ENCODE measurements around the gene EAPP. TPM values are rescaled to one million over a fixed set of nuclear protein-coding genes. Genes with fewer than 3 reads are reported as not detected.

EAPP gene
- total RNA-seq, 4 donors from 2014 or later = 36.1 to 68.8 (median 48.9) TPM

GRCh38 chr14:34472706-34473279 lies 66.7 kb downstream of the EAPP start:
- Histone ChIP-seq H3K27ac (no peak overlapping the region), H3K27me3 (no peaks in the 10 kb centered on the region), H3K4me1 (no peaks in the 10 kb centered on the region), H3K4me3 (no peak overlapping the region), H3K36me3 (no peaks in the 10 kb centered on the region), H3K9me3 (no peaks in the 10 kb centered on the region)
- TF ChIP-seq, protein P1, sequence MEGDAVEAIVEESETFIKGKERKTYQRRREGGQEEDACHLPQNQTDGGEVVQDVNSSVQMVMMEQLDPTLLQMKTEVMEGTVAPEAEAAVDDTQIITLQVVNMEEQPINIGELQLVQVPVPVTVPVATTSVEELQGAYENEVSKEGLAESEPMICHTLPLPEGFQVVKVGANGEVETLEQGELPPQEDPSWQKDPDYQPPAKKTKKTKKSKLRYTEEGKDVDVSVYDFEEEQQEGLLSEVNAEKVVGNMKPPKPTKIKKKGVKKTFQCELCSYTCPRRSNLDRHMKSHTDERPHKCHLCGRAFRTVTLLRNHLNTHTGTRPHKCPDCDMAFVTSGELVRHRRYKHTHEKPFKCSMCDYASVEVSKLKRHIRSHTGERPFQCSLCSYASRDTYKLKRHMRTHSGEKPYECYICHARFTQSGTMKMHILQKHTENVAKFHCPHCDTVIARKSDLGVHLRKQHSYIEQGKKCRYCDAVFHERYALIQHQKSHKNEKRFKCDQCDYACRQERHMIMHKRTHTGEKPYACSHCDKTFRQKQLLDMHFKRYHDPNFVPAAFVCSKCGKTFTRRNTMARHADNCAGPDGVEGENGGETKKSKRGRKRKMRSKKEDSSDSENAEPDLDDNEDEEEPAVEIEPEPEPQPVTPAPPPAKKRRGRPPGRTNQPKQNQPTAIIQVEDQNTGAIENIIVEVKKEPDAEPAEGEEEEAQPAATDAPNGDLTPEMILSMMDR (IDR thresholded peaks at IDR 0.05) = no peak
- no peak for TF ChIP-seq POLR2A (IDR thresholded peaks at IDR 0.05)
- no peak for DNase-seq
- intact Hi-C loops (cut with DNase I; ENCODE audit: low total_unique reads) = no loop called here

DNA sequence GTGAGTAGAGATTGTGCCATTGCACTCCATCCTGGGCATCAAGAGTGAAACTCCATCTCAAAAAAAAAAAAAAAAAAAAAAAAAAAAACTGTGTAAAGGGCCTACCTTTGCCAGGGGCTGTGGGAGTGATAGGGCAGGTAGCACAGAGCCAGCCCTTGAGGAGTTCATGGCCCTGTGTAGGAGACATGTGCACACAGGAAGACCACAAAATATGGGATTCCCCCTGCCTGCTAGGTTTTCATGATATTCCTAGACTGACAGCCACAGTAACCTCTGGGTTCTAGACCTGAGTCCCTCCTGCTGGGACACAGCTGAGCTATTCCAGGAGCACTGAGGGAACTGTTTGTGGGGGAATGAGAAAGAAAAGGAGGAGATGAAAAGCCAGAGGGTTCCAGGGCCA lies 69.2 kb downstream of the EAPP start:
- no peak overlapping the region for H3K27ac ChIP-seq
- no peaks in the 10 kb centered on the region for H3K9me3 ChIP-seq
- TF ChIP-seq POLR2A (IDR thresholded peaks at IDR 0.05) = no peak
- TF ChIP-seq, protein P1 (IDR thresholded peaks at IDR 0.05) = no peak
- no peaks in the 10 kb centered on the region for H3K36me3 ChIP-seq
- intact Hi-C loops (cut with DNase I; ENCODE audit: low total_unique reads) = no loop called here
- DNase-seq = no peak
- no peak overlapping the region for H3K4me3 ChIP-seq
- H3K4me1 ChIP-seq = no peaks in the 10 kb centered on the region
- H3K27me3 ChIP-seq = no peaks in the 10 kb centered on the region

- no peaks in the 10 kb centered on the region for H3K9me3 ChIP-seq
- H3K36me3 ChIP-seq = no peaks in the 10 kb centered on the region
- no peak overlapping the region for H3K27ac ChIP-seq
- DNase-seq = no peak
- no peak for TF ChIP-seq POLR2A (IDR thresholded peaks at IDR 0.05)
- TF ChIP-seq, protein P1 (IDR thresholded peaks at IDR 0.05) = no peak
- intact Hi-C loops (cut with DNase I; ENCODE audit: low total_unique reads) = no loop called here
- H3K27me3 ChIP-seq = no peaks in the 10 kb centered on the region
- no peak overlapping the region for H3K4me3 ChIP-seq
- no peaks in the 10 kb centered on the region for H3K4me1 ChIP-seq
Measured at GRCh38 chr14:34466691-34467090, 72.8 kb downstream of the EAPP start.

Small RNA genes within 50 kb of the gene (small RNA-seq; reads per million reads assigned to genes)
- not detected for gene RNU1-27P
- not detected for gene RNU1-28P

Other genes starting within 250 kb of the EAPP start
- gene SPTSSA, start 77.5 kb downstream of the EAPP start, total RNA-seq = 10 to 100 TPM in 3 of 4 donors, 1 to 10 TPM in 1; 6.9 to 34.1 (median 28.4) TPM
- 100 to 1,000 TPM in 1 of 4 donors, 10 to 100 TPM in 3; 22.8 to 357 (median 73.9) TPM for gene SNX6, start 90.4 kb upstream of the EAPP start, total RNA-seq
- gene CFL2, start 174.9 kb upstream of the EAPP start, total RNA-seq = 100 to 1,000 TPM; 108 to 231 (median 139) TPM